IPS DF 19.7 (cell line): ENCODE data around the gene GRAMD1A.
"Not testable (repeated sequence)": the region's sequence is repeated elsewhere in the genome, so short reads cannot be mapped to it uniquely, and the experiment has no call there.

Experiments used
- DNase-seq: peaks from one replicate; pipeline ENCODE4 v3.0.0-alpha.2; 2013; ENCODE audit warnings: low read depth, low spot score

GRAMD1A gene

DNA sequence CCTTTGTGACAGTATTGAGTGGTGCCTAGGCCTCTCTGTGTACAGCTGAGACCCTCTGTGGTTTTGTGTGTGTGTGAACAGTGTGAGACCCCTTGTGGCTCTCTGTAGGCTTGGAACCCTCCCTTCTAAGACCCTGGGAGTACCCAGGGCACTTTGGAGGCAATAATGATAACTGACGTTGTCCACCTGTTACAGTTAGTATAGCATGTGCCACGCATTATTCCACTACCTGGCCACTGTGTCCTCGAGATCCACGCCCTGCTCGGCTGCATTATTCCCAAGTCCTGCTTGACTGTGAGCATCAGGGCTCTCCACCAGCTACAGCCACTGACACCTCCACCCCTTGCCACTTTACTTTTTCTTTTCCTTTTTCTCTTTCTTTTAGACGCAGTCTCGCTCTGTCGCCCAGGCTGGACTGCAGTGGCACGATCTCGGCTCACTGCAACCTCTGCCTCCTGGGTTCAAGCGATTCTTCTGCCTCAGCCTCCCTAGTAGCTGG lies 2.0 kb downstream of the GRAMD1A start:
- no peak for DNase-seq

GRCh38 chr19:35004517-35005255 lies 4.6 kb downstream of the GRAMD1A start:
- DNase-seq, result no peak

- DNase-seq, result no peak
These were observed 5.3 kb downstream of the GRAMD1A start for GRCh38 chr19:35005256-35005977.

DNA sequence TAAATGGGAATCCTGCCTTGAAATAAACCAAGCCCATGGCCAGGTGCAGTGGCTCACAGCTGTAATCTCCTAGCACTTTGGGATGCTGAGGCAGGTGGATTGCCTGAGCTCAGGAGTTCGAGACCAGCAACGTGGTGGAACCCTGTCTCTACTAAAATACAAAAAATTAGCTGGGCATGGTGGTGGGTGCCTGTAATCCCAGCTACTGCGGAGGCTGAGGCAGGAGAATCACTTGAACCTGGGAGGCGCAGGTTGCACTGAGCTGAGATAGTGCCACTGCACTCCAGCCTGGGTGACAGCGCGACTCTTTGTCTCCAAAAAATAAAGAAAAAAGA lies 5.9 kb downstream of the GRAMD1A start:
- not testable (repeated sequence) for DNase-seq

- DNase-seq, result no peak
These were observed 6.3 kb downstream of the GRAMD1A start for GRCh38 chr19:35006342-35006998.

DNA sequence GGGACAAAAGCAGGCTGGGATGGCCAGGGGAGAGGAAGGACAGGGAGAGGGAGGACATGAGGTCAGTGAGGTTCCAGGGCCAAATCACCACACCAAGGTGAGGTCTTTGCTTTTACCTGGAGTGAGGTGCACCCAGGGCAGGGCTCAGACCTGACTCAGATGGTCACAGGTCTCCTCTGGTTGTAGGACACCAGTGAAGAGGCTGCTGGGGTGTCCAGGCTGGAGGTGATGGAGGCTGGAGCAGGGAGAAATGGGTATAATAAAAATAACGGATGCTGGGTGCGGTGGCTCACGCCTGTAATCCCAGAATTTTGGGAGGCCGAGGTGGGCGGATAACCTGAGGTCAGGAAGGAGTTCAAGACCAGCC lies 6.9 kb downstream of the GRAMD1A start:
- DNase-seq, result no peak

- DNase-seq, result not testable (repeated sequence)
These were observed 7.3 kb downstream of the GRAMD1A start for GRCh38 chr19:35007427-35007826.

- no peak for DNase-seq
These were observed 8.8 kb downstream of the GRAMD1A start for GRCh38 chr19:35008891-35009341.

DNA sequence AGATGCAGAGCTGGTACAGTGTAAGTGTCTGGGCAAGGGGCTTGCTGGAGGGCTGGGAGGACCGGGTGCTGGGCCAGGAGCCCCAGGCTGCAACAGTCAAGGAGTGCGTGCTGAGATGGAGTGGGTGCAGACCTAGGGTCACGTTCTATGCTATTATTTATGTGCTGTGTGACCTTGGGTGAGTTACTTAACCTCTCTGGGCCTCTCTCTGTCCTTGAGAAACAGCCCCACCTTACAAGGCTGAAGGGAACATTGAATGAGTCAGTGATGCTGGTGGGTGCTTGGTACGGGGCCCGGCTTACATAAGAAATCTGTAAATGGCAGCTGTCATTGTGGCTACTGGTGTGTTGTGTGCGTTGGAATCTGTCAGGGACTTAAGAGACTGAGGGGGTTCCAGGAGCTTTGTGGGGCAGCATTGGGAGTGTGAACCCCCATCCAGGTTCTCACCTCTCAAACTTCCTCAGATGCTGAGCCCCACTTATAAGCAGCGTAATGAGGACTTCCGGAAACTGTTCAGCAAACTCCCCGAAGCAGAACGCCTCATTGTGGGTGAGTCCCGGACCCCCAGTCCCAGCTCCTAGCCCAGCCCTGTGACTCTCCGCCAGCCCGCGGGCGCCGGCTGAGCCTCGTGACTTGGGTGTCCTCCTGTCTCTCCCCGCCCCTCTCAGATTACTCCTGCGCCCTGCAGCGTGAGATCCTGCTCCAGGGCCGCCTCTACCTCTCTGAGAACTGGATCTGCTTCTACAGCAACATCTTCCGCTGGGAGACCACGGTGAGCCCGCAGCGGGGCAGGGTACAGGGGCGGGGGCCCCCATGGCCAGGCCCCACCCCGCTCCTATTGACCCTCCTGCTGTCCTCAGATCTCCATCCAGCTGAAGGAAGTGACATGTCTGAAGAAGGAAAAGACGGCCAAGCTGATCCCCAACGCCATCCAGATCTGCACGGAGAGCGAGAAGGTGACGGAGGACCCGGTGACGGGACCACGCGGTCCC lies 9.6 kb downstream of the GRAMD1A start:
- no peak for DNase-seq

DNA sequence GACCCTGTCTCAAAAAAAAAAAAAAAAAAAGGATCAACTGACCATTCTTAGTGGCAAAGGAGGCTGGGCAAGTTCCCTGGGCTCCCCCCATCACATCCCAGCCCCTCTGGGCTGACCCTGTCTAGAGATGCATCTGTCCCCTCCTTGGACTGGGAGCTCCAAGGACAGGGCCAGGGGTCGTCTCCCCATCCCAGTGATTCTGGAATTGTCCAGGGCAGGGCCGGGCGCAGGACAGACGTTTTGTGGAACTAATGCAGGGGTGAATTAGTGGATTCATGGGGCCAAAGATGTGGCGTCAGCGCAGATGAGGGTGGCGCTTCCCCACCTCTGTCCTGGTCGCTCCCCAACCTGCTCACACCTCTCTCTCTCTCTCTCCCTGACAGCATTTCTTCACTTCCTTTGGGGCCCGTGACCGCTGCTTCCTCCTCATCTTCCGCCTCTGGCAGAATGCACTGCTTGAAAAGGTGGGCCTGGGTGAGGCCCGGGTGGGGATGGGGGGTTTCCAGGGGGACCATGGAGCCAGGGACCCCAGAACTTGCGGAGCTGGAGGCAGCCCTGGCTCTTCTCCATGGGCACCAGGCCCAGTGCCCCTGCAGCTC lies 11.1 kb downstream of the GRAMD1A start:
- DNase-seq, result no peak

DNA sequence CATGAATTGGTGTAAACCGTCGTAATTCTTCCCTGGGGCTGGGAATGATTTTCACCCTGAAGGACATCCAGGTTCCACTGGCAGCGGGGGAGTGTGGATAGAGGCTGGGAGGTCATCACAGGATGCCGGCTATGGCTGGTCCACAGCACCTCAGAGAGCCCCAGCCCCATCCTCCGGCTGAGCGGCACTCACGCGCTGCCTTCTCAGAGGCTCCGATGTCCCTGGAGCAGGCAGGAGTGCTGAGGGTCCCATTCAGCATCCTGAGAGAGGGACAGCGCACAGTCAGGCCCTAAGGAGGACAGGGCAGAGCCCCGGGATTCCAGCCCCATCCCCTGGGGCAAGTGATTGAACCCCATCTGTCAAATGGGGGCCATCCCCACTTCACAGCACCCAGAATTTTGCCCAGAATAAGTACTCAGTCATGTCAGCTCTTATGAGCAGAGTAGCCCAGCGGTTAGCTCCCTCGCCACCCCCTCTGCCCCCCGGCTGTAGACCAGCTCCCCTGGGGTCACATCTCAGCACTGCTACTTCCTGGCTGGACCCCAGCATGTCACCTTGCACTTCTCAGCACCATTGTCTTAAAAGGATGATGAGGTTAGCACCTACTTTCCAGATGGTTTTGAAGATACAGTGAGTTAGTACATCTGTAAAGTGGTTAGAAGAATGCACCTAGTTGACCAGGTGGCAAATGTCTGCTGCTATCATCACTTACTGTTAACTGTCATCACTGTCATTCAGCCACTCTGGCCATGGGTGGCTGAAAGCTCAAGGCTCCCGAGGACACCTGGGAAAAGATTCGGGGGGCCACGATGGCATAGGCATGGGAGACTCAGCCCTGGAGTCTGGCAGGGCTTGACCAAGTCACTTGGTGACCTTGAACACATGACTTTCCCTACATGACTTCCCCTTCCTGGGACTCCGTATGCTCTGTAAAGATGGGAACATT lies 11.9 kb downstream of the GRAMD1A start:
- DNase-seq, result no peak

GRCh38 chr19:35013041-35013819 lies 13.1 kb downstream of the GRAMD1A start:
- no peak for DNase-seq

GRCh38 chr19:35013820-35014754 lies 14.0 kb downstream of the GRAMD1A start:
- DNase-seq, result no peak

DNA sequence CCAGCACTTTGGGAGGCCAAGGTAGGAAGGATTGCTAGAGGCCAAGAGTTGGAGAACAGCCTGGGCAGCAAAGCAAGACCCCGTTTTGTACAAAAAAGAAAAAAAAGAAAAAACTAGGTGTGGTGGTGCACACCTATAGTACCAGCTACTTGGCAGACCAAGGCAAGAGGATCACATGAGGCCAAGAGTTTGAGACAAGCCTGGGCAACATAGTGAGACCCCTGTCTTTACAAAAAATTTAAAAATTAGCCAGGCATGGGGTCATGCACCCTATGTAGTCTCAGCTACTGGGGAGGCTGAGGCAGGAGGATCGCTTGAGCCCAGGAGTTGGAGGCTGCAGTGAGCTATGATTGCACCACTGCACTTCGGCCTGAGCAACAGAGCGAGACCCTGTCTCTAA lies 14.7 kb downstream of the GRAMD1A start:
- not testable (repeated sequence) for DNase-seq

- DNase-seq, result no peak
These were observed 15.3 kb downstream of the GRAMD1A start for GRCh38 chr19:35015270-35015953.

GRCh38 chr19:35015954-35016351 lies 15.8 kb downstream of the GRAMD1A start:
- DNase-seq, result no peak

DNA sequence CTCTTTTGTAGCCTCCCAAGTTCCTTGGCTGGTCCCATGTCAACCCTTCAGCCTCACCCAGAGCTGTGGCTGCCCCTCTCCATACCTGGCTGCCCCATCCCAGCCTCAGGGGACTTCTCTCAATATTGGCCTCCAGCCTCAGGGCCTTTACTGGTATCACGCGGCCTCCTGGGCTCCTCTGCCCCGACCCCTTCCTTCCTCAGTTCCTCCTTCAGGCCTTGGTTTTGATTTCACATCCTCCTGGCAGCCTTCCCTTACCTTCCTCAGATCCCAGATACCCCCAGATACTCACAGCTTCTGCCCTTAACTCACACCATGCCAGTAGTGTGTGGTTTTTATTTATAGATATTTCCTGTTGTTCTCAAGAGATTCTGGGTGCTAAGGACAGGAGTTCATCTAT lies 17.4 kb downstream of the GRAMD1A start:
- no peak for DNase-seq
